H9 (cell line): ENCODE results near the gene KMT2D. TPM values are rescaled to one million over a fixed set of nuclear protein-coding genes. Genes with fewer than 3 reads are reported as not detected.

Experiments
- DNase-seq: peaks from one replicate; pipeline ENCODE4 v3.0.0-alpha.2; 2017
- H2AFZ ChIP-seq: one replicate; pipeline ENCODE4 v1.6.1; 2013; ENCODE audit warnings: mild to moderate bottlenecking, low read length, control low read depth, moderate library complexity
- H2AK5ac ChIP-seq: 2 replicates; pipeline ENCODE4 v1.6.1; 2013; ENCODE audit warnings: low read length, control low read depth, mixed read lengths; ENCODE audit not compliant: insufficient read length
- H2BK120ac ChIP-seq: one replicate; pipeline ENCODE4 v1.6.1; 2013; ENCODE audit warnings: low read depth, mild to moderate bottlenecking, low read length, control low read depth, inconsistent platforms; ENCODE audit not compliant: poor library complexity, severe bottlenecking
- H2BK12ac ChIP-seq: 2 replicates; pipeline ENCODE4 v1.6.1; 2013; ENCODE audit warnings: low read length, control low read depth, mixed read lengths, low read depth; ENCODE audit not compliant: insufficient read length
- H2BK15ac ChIP-seq: 2 replicates; pipeline ENCODE4 v1.6.1; 2013; ENCODE audit warnings: low read depth, low read length, control low read depth
- H2BK20ac ChIP-seq: one replicate; pipeline ENCODE4 v1.6.1; 2013; ENCODE audit warnings: low read depth, mild to moderate bottlenecking, low read length, control low read depth, inconsistent platforms; ENCODE audit not compliant: poor library complexity, severe bottlenecking
- H2BK5ac ChIP-seq: 2 replicates; pipeline ENCODE4 v1.6.1; 2013; ENCODE audit warnings: low read length, control low read depth, mixed read lengths; ENCODE audit not compliant: insufficient read length
- H3K14ac ChIP-seq: 2 replicates; pipeline ENCODE4 v1.6.1; 2013; ENCODE audit warnings: low read length, control low read depth; ENCODE audit not compliant: insufficient read depth
- H3K18ac ChIP-seq: 2 replicates; pipeline ENCODE4 v1.6.1; 2013; ENCODE audit warnings: low read depth, mild to moderate bottlenecking, mixed read lengths, low read length, control low read depth; ENCODE audit not compliant: insufficient read length
- H3K23ac ChIP-seq: 2 replicates; pipeline ENCODE4 v1.6.1; 2013; ENCODE audit warnings: low read length, control low read depth, mixed read lengths, low read depth; ENCODE audit not compliant: insufficient read length
- H3K23me2 ChIP-seq: 2 replicates; pipeline ENCODE4 v1.6.1; 2013; ENCODE audit warnings: low read depth, mild to moderate bottlenecking, mixed read lengths, low read length, control low read depth; ENCODE audit not compliant: insufficient read length, poor library complexity, severe bottlenecking
- H3K27ac ChIP-seq: 2 replicates; pipeline ENCODE4 v1.5.1; 2013; ENCODE audit warnings: low read length, control low read depth, mixed read lengths, low read depth; ENCODE audit not compliant: insufficient read length
- H3K27me3 ChIP-seq: 2 replicates; pipeline ENCODE4 v1.6.1; 2013; ENCODE audit warnings: low read length, control low read depth, inconsistent platforms; ENCODE audit not compliant: insufficient read depth
- H3K4ac ChIP-seq: 2 replicates; pipeline ENCODE4 v1.6.1; 2013; ENCODE audit warnings: low read depth, mild to moderate bottlenecking, control low read depth, inconsistent platforms, low read length, moderate library complexity
- H3K4me1 ChIP-seq: 2 replicates; pipeline ENCODE4 v1.6.1; 2013; ENCODE audit warnings: low read length, control low read depth, inconsistent platforms; ENCODE audit not compliant: insufficient read depth
- H3K4me2 ChIP-seq: 2 replicates; pipeline ENCODE4 v1.6.1; 2013; ENCODE audit warnings: low read length, control low read depth, mixed read lengths; ENCODE audit not compliant: insufficient read length, insufficient read depth
- H3K56ac ChIP-seq: 2 replicates; pipeline ENCODE4 v1.6.1; 2013; ENCODE audit warnings: low read depth, mild to moderate bottlenecking, mixed read lengths, low read length, control low read depth; ENCODE audit not compliant: insufficient read length
- H3K79me1 ChIP-seq: 2 replicates; pipeline ENCODE4 v1.6.1; 2013; ENCODE audit warnings: low read depth, mild to moderate bottlenecking, moderate library complexity, low read length, control low read depth, inconsistent platforms; ENCODE audit not compliant: insufficient read depth, poor library complexity, severe bottlenecking
- H3K79me2 ChIP-seq: 2 replicates; pipeline ENCODE4 v1.6.1; 2013; ENCODE audit warnings: low read length, control low read depth, inconsistent platforms; ENCODE audit not compliant: insufficient read depth
- H3K9ac ChIP-seq: 2 replicates; pipeline ENCODE4 v1.6.1; 2013; ENCODE audit warnings: low read length, control low read depth, mixed read lengths; ENCODE audit not compliant: insufficient read length; ENCODE audit errors: extremely low read depth
- H3K9me3 ChIP-seq: one replicate; pipeline ENCODE4 v1.6.1; 2013; ENCODE audit warnings: low read depth, low read length, inconsistent platforms; ENCODE audit not compliant: control insufficient read depth
- H3T11ph ChIP-seq: one replicate; pipeline ENCODE4 v1.6.1; 2013; ENCODE audit warnings: mild to moderate bottlenecking, low read length, control low read depth, inconsistent platforms
- H4K20me1 ChIP-seq: one replicate; pipeline ENCODE4 v1.6.1; 2013; ENCODE audit not compliant: control insufficient read depth, insufficient read length, insufficient read depth
- H4K5ac ChIP-seq: 2 replicates; pipeline ENCODE4 v1.6.1; 2013; ENCODE audit warnings: low read depth, mild to moderate bottlenecking, mixed read lengths, low read length, control low read depth; ENCODE audit not compliant: insufficient read length
- H4K8ac ChIP-seq: replicated peaks from 2 replicates; pipeline ENCODE4 v1.6.1; 2013; ENCODE audit warnings: low read length, control low read depth, mixed read lengths, low read depth; ENCODE audit not compliant: insufficient read length
- H4K91ac ChIP-seq: 2 replicates; pipeline ENCODE4 v1.6.1; 2013; ENCODE audit warnings: low read depth, mild to moderate bottlenecking, moderate library complexity, mixed read lengths, low read length, control low read depth; ENCODE audit not compliant: insufficient read length
- H3K27ac Mint-ChIP-seq, 3 experiments: 2 replicates in 2 of 3; 3 replicates in 1 of 3; pipeline ENCODE4 v1.8.0; 2020 to 2021; ENCODE audit warnings: mixed read lengths in 3 of 3, mild to moderate bottlenecking in 1 of 3, moderate library complexity in 1 of 3
- H3K27me3 Mint-ChIP-seq: 2 replicates; pipeline ENCODE4 v1.8.0; 2021; ENCODE audit warnings: low read depth, mild to moderate bottlenecking, moderate library complexity, mixed read lengths
- H3K36me3 Mint-ChIP-seq, 3 experiments: 2 replicates in 2 of 3; 3 replicates in 1 of 3; pipeline ENCODE4 v1.8.0; 2020 to 2021; ENCODE audit warnings: low read depth in 3 of 3, mixed read lengths in 3 of 3; ENCODE audit not compliant: insufficient read depth in 1 of 3
- H3K4me1 Mint-ChIP-seq, 2 experiments: 2 replicates each; pipeline ENCODE4 v1.8.0; 2020; ENCODE audit warnings: mixed read lengths in 2 of 2
- H3K4me3 Mint-ChIP-seq, 2 experiments: 2 replicates in 1 of 2; 3 replicates in 1 of 2; pipeline ENCODE4 v1.8.0; 2020 to 2021; ENCODE audit warnings: mild to moderate bottlenecking in 2 of 2, mixed read lengths in 2 of 2, moderate library complexity in 1 of 2
- H3K9me3 Mint-ChIP-seq, 2 experiments: 2 replicates in 1 of 2; 3 replicates in 1 of 2; pipeline ENCODE4 v1.8.0; 2020; ENCODE audit warnings: mild to moderate bottlenecking in 2 of 2, mixed read lengths in 2 of 2, moderate library complexity in 1 of 2
- WGBS: extraction: QIAGEN DNeasy Blood & Tissue Kit; methylation state at CpG from one replicate; pipeline ENCODE4 v1.1.7; 2013; ENCODE audit warnings: missing lambda C conversion rate, low lambda C conversion rate, mixed read lengths; ENCODE audit not compliant: insufficient read length; ENCODE audit errors: extremely low coverage; 5-methylcytosine and 5-hydroxymethylcytosine counted together
- total RNA-seq: library from RNA; stranded (reverse); gene quantifications from 2 replicates; pipeline ENCODE4 v1.2.1, GENCODE V29; 2021
- TF ChIP-seq, protein P1 (sequence below): fragments of 200-600 bp; sonication (generic); conservative IDR thresholded peaks from 3 replicates; pipeline ENCODE4 v1.8.0; 2021; ENCODE audit warnings: antibody characterized with exemption, mild to moderate bottlenecking

Gene KMT2D
- total RNA-seq, 1 experiment from 2014 or later: 93.7 TPM

GRCh38 chr12:49068879-49069506, 8.4 kb upstream of the KMT2D start:
- no peaks in the 10 kb centered on the region for H3K79me1 ChIP-seq
- H2BK15ac ChIP-seq: no peak overlapping the region
- no peak overlapping the region for H3K14ac ChIP-seq
- TF ChIP-seq, protein P1, sequence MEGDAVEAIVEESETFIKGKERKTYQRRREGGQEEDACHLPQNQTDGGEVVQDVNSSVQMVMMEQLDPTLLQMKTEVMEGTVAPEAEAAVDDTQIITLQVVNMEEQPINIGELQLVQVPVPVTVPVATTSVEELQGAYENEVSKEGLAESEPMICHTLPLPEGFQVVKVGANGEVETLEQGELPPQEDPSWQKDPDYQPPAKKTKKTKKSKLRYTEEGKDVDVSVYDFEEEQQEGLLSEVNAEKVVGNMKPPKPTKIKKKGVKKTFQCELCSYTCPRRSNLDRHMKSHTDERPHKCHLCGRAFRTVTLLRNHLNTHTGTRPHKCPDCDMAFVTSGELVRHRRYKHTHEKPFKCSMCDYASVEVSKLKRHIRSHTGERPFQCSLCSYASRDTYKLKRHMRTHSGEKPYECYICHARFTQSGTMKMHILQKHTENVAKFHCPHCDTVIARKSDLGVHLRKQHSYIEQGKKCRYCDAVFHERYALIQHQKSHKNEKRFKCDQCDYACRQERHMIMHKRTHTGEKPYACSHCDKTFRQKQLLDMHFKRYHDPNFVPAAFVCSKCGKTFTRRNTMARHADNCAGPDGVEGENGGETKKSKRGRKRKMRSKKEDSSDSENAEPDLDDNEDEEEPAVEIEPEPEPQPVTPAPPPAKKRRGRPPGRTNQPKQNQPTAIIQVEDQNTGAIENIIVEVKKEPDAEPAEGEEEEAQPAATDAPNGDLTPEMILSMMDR: no peak
- DNase-seq: no peak
- Mint-ChIP-seq H3K4me3 (peak overlapping the region; percentile 85 to 90), H3K27ac (peak overlapping the region in 1 of 3 experiments; percentile 69; a peak in 1 of 7 replicates), H3K9me3 (no peaks in the 10 kb centered on the region), H3K27me3 (peaks cover 31% of the 10 kb centered on the region), H3K4me1 (peaks cover 23 to 24% of the 10 kb centered on the region in 2 experiments), H3K36me3 (peaks cover 0 to 3% (median 2%) of the 10 kb centered on the region in 3 experiments; a peak in 3 of 7 replicates)
- no peak overlapping the region for H4K5ac ChIP-seq
- no peak overlapping the region for H3K4ac ChIP-seq
- no peak overlapping the region for H2BK12ac ChIP-seq
- no peak overlapping the region for H4K91ac ChIP-seq
- peak overlapping the region; percentile 77 for H3K4me2 ChIP-seq
- no peaks in the 10 kb centered on the region for H3K27me3 ChIP-seq
- no peak overlapping the region for H2AK5ac ChIP-seq
- no peak overlapping the region for H3K27ac ChIP-seq
- no peaks in the 10 kb centered on the region for H3K9me3 ChIP-seq
- H3K4me1 ChIP-seq: no peaks in the 10 kb centered on the region
- no peak overlapping the region for H2BK5ac ChIP-seq
- no peak overlapping the region for H4K8ac ChIP-seq
- WGBS: no CpG with 5 or more reads among the region's 21 CpGs
- no peaks in the 10 kb centered on the region for H3K79me2 ChIP-seq
- no peak overlapping the region for H3T11ph ChIP-seq
- no peak overlapping the region for H3K18ac ChIP-seq
- H3K23me2 ChIP-seq: peaks cover 4% of the 10 kb centered on the region
- no peak overlapping the region for H3K23ac ChIP-seq
- H2BK20ac ChIP-seq: no peak overlapping the region
- H3K9ac ChIP-seq: no peak overlapping the region
- H2BK120ac ChIP-seq: no peak overlapping the region
- no peaks in the 10 kb centered on the region for H4K20me1 ChIP-seq
- H3K56ac ChIP-seq: no peak overlapping the region
- H2AFZ ChIP-seq: no peak overlapping the region
